HCT116 (cell line): Measurements from ENCODE around the gene TOX2. TPM values are rescaled to one million over a fixed set of nuclear protein-coding genes. Genes with fewer than 3 reads are reported as not detected.

Source experiments
- ATAC-seq: fragments of 200-7000 bp; cut with Tn5 transposase; 2 replicates; pipeline ENCODE4 v1.9.1; 2020; ENCODE audit warnings: mild to moderate bottlenecking, moderate library complexity
- BruUV-seq: library from RNA; stranded (reverse); fragments of 400-500 nt; replicated peaks from 2 replicates; lab custom pipeline; 2021; lab: Mats Ljungman, UMichigan
- CTCF ChIA-PET: fragments of 300-600 bp; sonication (Branson Sonifier 250); formaldehyde crosslinking; loops from one replicate; lab custom pipeline; 2021; ENCODE audit warnings: antibody characterized with exemption; lab: Charles Lee
- POLR2A ChIA-PET: fragments of 300-600, 350-600 bp; sonication (Branson Sonifier 250); formaldehyde crosslinking; loops from one replicate; lab custom pipeline; 2021; ENCODE audit warnings: antibody characterized with exemption; lab: Charles Lee
- RAD21 ChIA-PET, 2 experiments: fragments of 300-600 bp; sonication (Branson Sonifier 250); formaldehyde crosslinking; loops; one replicate each; lab custom pipeline; 2023; ENCODE audit warnings: low total read pairs in 2 of 2; ENCODE audit not compliant: uncharacterized antibody in 2 of 2, unreplicated experiment in 2 of 2, low non-redundant PET in 1 of 2; lab: Charles Lee
- DNase-seq: peaks from one replicate; pipeline ENCODE4 v3.0.0-alpha.2; 2010; ENCODE audit warnings: low read depth, low spot score
- H2AFZ ChIP-seq: fragments of 200-600 bp; shearing (Covaris generic), sonication (generic); 2 replicates; pipeline ENCODE4 v1.6.1; 2017; ENCODE audit warnings: low read depth, mixed run types, mixed read lengths, antibody characterized with exemption, low read length; ENCODE audit not compliant: poor library complexity, severe bottlenecking
- H3K27ac ChIP-seq: 2 replicates; pipeline ENCODE4 v1.5.1; 2012; ENCODE audit warnings: low read depth, low read length
- H3K27me3 ChIP-seq: fragments of 200-600 bp; sonication (generic); 2 replicates; pipeline ENCODE4 v1.6.1; 2016; ENCODE audit warnings: mixed run types, low read length, mixed read lengths; ENCODE audit not compliant: insufficient read depth
- H3K36me3 ChIP-seq, 2 experiments: fragments of 200-500 bp in 1 of 2; fragments of 200-600 bp in 1 of 2; sonication (Bioruptor generic) in 1 of 2; sonication (generic) in 1 of 2; 2 replicates each; pipeline versions ENCODE4 v1.5.1 to v1.6.1; 2014 to 2016; ENCODE audit warnings: low read length in 2 of 2, inconsistent platforms in 1 of 2, mixed read lengths in 1 of 2, mixed run types in 1 of 2; ENCODE audit not compliant: insufficient read depth in 2 of 2, control insufficient read depth in 1 of 2
- H3K4me1 ChIP-seq, 2 experiments: fragments of 200-600 bp in 1 of 2; sonication (generic) in 1 of 2; 2 replicates each; pipeline versions ENCODE4 v1.5.1 to v1.6.1; 2012 to 2017; ENCODE audit warnings: low read length in 2 of 2, inconsistent platforms in 1 of 2, mild to moderate bottlenecking in 1 of 2, mixed read lengths in 1 of 2, mixed run types in 1 of 2, moderate library complexity in 1 of 2; ENCODE audit not compliant: insufficient read depth in 2 of 2, control insufficient read depth in 1 of 2
- H3K4me2 ChIP-seq: fragments of 200-600 bp; sonication (generic); 2 replicates; pipeline ENCODE4 v1.6.1; 2017; ENCODE audit warnings: mixed run types, low read length, mixed read lengths
- H3K4me3 ChIP-seq, 2 experiments: fragments of 200-600 bp in 1 of 2; sonication (generic) in 1 of 2; replicated peaks in 1 of 2; 2 replicates each; pipeline ENCODE4 v1.5.1; 2011 to 2016; ENCODE audit warnings: low read length in 2 of 2, control low read depth in 1 of 2, low read depth in 1 of 2, mild to moderate bottlenecking in 1 of 2, mixed read lengths in 1 of 2, mixed run types in 1 of 2
- H3K79me2 ChIP-seq: fragments of 200-600 bp; sonication (generic); 2 replicates; pipeline ENCODE4 v1.6.1; 2017; ENCODE audit warnings: mild to moderate bottlenecking, mixed run types, low read length, moderate library complexity, mixed read lengths; ENCODE audit not compliant: insufficient read depth
- H3K9ac ChIP-seq: fragments of 200-600 bp; sonication (generic); 2 replicates; pipeline ENCODE4 v1.6.1; 2016; ENCODE audit warnings: low read length, mixed read lengths
- H3K9me2 ChIP-seq: fragments of 200-600 bp; sonication (generic), shearing (Covaris generic); 2 replicates; pipeline ENCODE4 v1.6.1; 2017; ENCODE audit warnings: mixed run types, mild to moderate bottlenecking, moderate library complexity; ENCODE audit not compliant: insufficient read depth
- H3K9me3 ChIP-seq, 2 experiments: fragments of 200-500 bp in 1 of 2; fragments of 200-600 bp in 1 of 2; sonication (Bioruptor generic) in 1 of 2; sonication (generic) in 1 of 2; 2 replicates each; pipeline ENCODE4 v1.6.1; 2014 to 2017; ENCODE audit warnings: low read length in 2 of 2, mixed read lengths in 2 of 2, inconsistent platforms in 1 of 2, low read depth in 1 of 2, mild to moderate bottlenecking in 1 of 2, mixed run types in 1 of 2, moderate library complexity in 1 of 2; ENCODE audit not compliant: control insufficient read depth in 1 of 2, insufficient read depth in 1 of 2
- H4K20me1 ChIP-seq: fragments of 200-600 bp; sonication (generic), shearing (Covaris generic); 2 replicates; pipeline ENCODE4 v1.6.1; 2017; ENCODE audit warnings: mixed run types, mild to moderate bottlenecking, moderate library complexity; ENCODE audit not compliant: insufficient read depth
- CEBPB ChIP-seq: IDR thresholded peaks from 2 replicates; pipeline ENCODE4 v1.6.1; 2012; ENCODE audit warnings: low read depth
- ELF1 ChIP-seq: IDR thresholded peaks from 2 replicates; pipeline ENCODE4 v1.6.1; 2012; ENCODE audit warnings: low read depth, borderline replicate concordance
- POLR2A ChIP-seq: IDR thresholded peaks from 2 replicates; pipeline ENCODE4 v1.7.0; 2011; ENCODE audit warnings: borderline replicate concordance; ENCODE audit not compliant: insufficient read depth, insufficient read length; ENCODE audit errors: extremely low read depth
- SP1 ChIP-seq: IDR thresholded peaks from 2 replicates; pipeline ENCODE4 v1.6.1; 2012; ENCODE audit warnings: low read depth
- intact Hi-C: fragments of 100-400 bp; cut with micrococcal nuclease; formaldehyde crosslinking; loops from 2 replicates; pipeline ENCODE4 v1.10.0; 2022
- total RNA-seq: library from RNA; stranded (reverse); gene quantifications from one replicate; pipeline ENCODE4 v1.2.1, GENCODE V29; 2021; ENCODE audit not compliant: unreplicated experiment
- TF ChIP-seq, protein P1 (sequence below): IDR thresholded peaks from 2 replicates; pipeline ENCODE4 v1.6.1; 2012

Gene TOX2
- total RNA-seq, 1 experiment from 2014 or later = 39.6 TPM

DNA sequence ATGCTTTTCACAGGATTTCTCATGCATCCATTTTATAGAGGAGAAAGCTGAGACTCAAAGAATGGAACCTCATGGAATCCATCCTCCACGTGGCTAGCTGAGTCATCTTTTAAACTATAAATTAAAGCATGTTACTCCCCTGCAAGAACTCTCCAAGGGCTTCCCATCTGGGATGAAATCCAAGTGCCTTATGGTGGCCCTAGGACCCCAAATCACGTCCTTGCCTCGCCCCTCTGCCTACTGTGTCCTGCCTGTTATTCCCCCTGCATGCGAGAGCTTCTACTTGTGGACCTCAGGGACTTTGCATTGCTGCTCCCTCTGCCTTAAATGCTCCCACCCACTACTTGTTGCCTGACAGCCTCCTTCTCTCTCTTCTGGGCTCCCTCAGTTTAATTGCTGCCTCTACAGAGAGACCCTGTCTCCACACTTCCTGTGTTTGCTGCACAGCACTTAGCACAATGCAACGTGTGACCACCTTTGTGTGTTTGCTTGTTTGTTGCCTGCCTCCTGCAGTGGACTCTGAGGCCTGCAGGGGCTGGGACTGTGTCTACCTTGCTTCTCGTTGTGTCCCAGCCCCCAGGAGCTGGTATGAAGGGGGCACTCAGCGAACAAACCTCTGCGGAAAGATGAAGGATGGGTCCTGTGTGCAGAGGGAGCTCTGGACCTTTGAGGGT, 39.4 kb downstream of the TOX2 start (continued):
- TF ChIP-seq CEBPB (no peak), ELF1 (no peak)
- TF ChIP-seq, protein P1, sequence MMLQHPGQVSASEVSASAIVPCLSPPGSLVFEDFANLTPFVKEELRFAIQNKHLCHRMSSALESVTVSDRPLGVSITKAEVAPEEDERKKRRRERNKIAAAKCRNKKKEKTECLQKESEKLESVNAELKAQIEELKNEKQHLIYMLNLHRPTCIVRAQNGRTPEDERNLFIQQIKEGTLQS = no peak

DNA sequence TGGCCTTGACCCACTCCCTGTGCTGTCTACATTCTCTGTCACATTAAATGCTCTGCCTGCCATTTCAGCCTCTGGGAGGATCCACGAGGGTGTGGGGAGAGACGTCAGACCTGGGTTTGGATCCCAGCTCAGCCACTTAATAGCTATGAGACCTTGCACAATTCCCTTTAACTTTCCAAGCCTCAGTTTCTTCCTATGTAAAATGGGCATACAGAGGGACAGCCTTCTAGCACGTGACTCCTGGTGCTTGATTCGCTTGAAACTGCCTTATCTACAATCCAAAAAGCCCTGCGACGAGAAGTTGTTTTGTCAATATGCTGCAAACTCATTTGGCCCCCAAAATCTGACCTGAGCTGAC, 40.0 kb downstream of the TOX2 start:
- Histone ChIP-seq H3K4me2 (peak overlapping the region; percentile 72), H3K4me3 (no peak overlapping the region), H3K9me3 (peaks cover 0 to 6% of the 10 kb centered on the region in 2 experiments; a peak in 1 of 4 replicates), H3K36me3 (no peaks in the 10 kb centered on the region), H3K9ac (peak overlapping the region; percentile 49), H2AFZ (no peak overlapping the region), H3K27ac (peak overlapping the region; percentile 88), H4K20me1 (no peaks in the 10 kb centered on the region), H3K27me3 (no peaks in the 10 kb centered on the region), H3K79me2 (peaks cover 11% of the 10 kb centered on the region; the same call in 1 of the 2 replicates), H3K9me2 (no peaks in the 10 kb centered on the region), H3K4me1 (peaks cover 73 to 77% of the 10 kb centered on the region in 2 experiments)
- BruUV-seq = no TSS peak
- TF ChIP-seq POLR2A (no peak), SP1 (0 out of 2 replicates have a peak, but pooled peaks have one; percentile 22)
- DNase-seq (no peak), ATAC-seq (no peak)
- ChIA-PET CTCF (interaction anchor here (1.3 to 2.1 kb wide), 3 partner anchors 11 to 126 kb away, joined by 6 read pairs; no protein-coding TSS in a partner anchor), POLR2A (interaction anchor here (1.0 to 2.7 kb wide), 5 partner anchors 12 to 94 kb away, joined by 3 to 14 read pairs (median 3); no protein-coding TSS in a partner anchor), RAD21 (no interaction called here)
- intact Hi-C loops = no loop called here
